ENCODE data around the gene CCDC183. TPM values are rescaled to one million over a fixed set of nuclear protein-coding genes. Genes with fewer than 3 reads are reported as not detected.

The CCDC183 gene
- total RNA-seq, 1 experiment from 2014 or later, result 3.6 TPM

GRCh38 chr9:136852664-136853595 lies 56.8 kb downstream of the CCDC183 start:
- no TSS peak for BruUV-seq (replicated peaks)
- CTCF ChIA-PET, result no interaction called here

GRCh38 chr9:136853596-136854112 lies 57.5 kb downstream of the CCDC183 start:
- no peak overlapping the region for H3K4me2 ChIP-seq
- no peaks in the 10 kb centered on the region for H3K9me2 ChIP-seq (ENCODE audit: insufficient read depth)
- TF ChIP-seq EZH2 (IDR thresholded peaks at IDR 0.05; ENCODE audit: low read depth) (no peak), CTCF (conservative IDR thresholded peaks at IDR 0.05) (no peak)
- CTCF ChIA-PET, result no interaction called here
- peaks cover 33% of the 10 kb centered on the region for H4K20me1 ChIP-seq (ENCODE audit: insufficient read depth)
- H3K27ac ChIP-seq, result no peak overlapping the region
- H3K27me3 ChIP-seq (ENCODE audit: insufficient read depth, low read depth), result no peaks in the 10 kb centered on the region
- peak in 1 of 2 experiments; percentile 33 for DNase-seq
- H3F3A ChIP-seq (ENCODE audit: insufficient read depth, low read depth), result peaks cover 22% of the 10 kb centered on the region; the same call in 1 of the 2 replicates
- peaks cover 6% of the 10 kb centered on the region; the same call in 1 of the 2 replicates for H3K4me1 ChIP-seq (replicated peaks; ENCODE audit: insufficient read depth)
- intact Hi-C loops (cut with micrococcal nuclease; ENCODE audit: unreplicated experiment), result no loop called here
- H3K9me3 ChIP-seq (ENCODE audit: insufficient read depth, low read depth), result no peaks in the 10 kb centered on the region
- no TSS peak for BruUV-seq (replicated peaks)
- POLR2A ChIA-PET (ENCODE audit: unreplicated experiment), result no interaction called here
- no peaks in the 10 kb centered on the region for H3K36me3 ChIP-seq (ENCODE audit: low read depth)
- no peak overlapping the region for H3K4me3 ChIP-seq
- no peaks in the 10 kb centered on the region for H3K79me2 ChIP-seq (ENCODE audit: low read depth)
- H2AFZ ChIP-seq, result no peak overlapping the region

More at GRCh38 chr9:136852664-136853595, 56.8 kb downstream of the CCDC183 start:
- TF ChIP-seq CTCF (conservative IDR thresholded peaks at IDR 0.05) (no peak), EZH2 (IDR thresholded peaks at IDR 0.05; ENCODE audit: low read depth) (no peak)
- POLR2A ChIA-PET (ENCODE audit: unreplicated experiment), result no interaction called here
- H3K9me2 ChIP-seq (ENCODE audit: insufficient read depth), result no peaks in the 10 kb centered on the region
- no peak overlapping the region for H3K4me2 ChIP-seq
- H3K27me3 ChIP-seq (ENCODE audit: insufficient read depth, low read depth), result no peaks in the 10 kb centered on the region
- H3K27ac ChIP-seq, result no peak overlapping the region
- no peaks in the 10 kb centered on the region for H3K79me2 ChIP-seq (ENCODE audit: low read depth)
- no peak overlapping the region for H2AFZ ChIP-seq
- H3F3A ChIP-seq (ENCODE audit: insufficient read depth, low read depth), result peaks cover 22% of the 10 kb centered on the region; the same call in 1 of the 2 replicates
- H3K9me3 ChIP-seq (ENCODE audit: insufficient read depth, low read depth), result no peaks in the 10 kb centered on the region
- no peak for DNase-seq
- intact Hi-C loops (cut with micrococcal nuclease; ENCODE audit: unreplicated experiment), result no loop called here
- H3K4me3 ChIP-seq, result no peak overlapping the region
- peaks cover 32% of the 10 kb centered on the region for H4K20me1 ChIP-seq (ENCODE audit: insufficient read depth)
- H3K36me3 ChIP-seq (ENCODE audit: low read depth), result no peaks in the 10 kb centered on the region
- peaks cover 6% of the 10 kb centered on the region; the same call in 1 of the 2 replicates for H3K4me1 ChIP-seq (replicated peaks; ENCODE audit: insufficient read depth)

GRCh38 chr9:136854113-136854841 lies 58.1 kb downstream of the CCDC183 start:
- no peaks in the 10 kb centered on the region for H3K27me3 ChIP-seq (ENCODE audit: insufficient read depth, low read depth)
- H3K79me2 ChIP-seq (ENCODE audit: low read depth), result no peaks in the 10 kb centered on the region
- no TSS peak for BruUV-seq (replicated peaks)
- H3K9me2 ChIP-seq (ENCODE audit: insufficient read depth), result no peaks in the 10 kb centered on the region
- H3K9me3 ChIP-seq (ENCODE audit: insufficient read depth, low read depth), result no peaks in the 10 kb centered on the region
- no peak overlapping the region for H3K27ac ChIP-seq
- intact Hi-C loops (cut with micrococcal nuclease; ENCODE audit: unreplicated experiment), result no loop called here
- TF ChIP-seq EZH2 (IDR thresholded peaks at IDR 0.05; ENCODE audit: low read depth), result no peak
- no peak for TF ChIP-seq CTCF (conservative IDR thresholded peaks at IDR 0.05)
- no peak overlapping the region for H2AFZ ChIP-seq
- H3F3A ChIP-seq (ENCODE audit: insufficient read depth, low read depth), result peaks cover 25% of the 10 kb centered on the region; the same call in 1 of the 2 replicates
- H4K20me1 ChIP-seq (ENCODE audit: insufficient read depth), result peaks cover 33% of the 10 kb centered on the region
- peak in 1 of 2 experiments; percentile 25 for DNase-seq
- peaks cover 6% of the 10 kb centered on the region; the same call in 1 of the 2 replicates for H3K4me1 ChIP-seq (replicated peaks; ENCODE audit: insufficient read depth)
- no peak overlapping the region for H3K4me3 ChIP-seq
- H3K4me2 ChIP-seq, result no peak overlapping the region
- POLR2A ChIA-PET (ENCODE audit: unreplicated experiment), result no interaction called here
- CTCF ChIA-PET, result no interaction called here
- no peaks in the 10 kb centered on the region for H3K36me3 ChIP-seq (ENCODE audit: low read depth)
